GM21529 (cell line): Measurements from ENCODE around the gene SLC22A3.

Experiments used
- ATAC-seq: cut with Tn5 transposase; IDR thresholded peaks from one replicate; pipeline ENCODE4 v1.9.1; 2021; ENCODE audit not compliant: unreplicated experiment

Gene SLC22A3

GRCh38 chr6:160489091-160489490, 140.9 kb downstream of the SLC22A3 start:
- ATAC-seq, result no peak

DNA sequence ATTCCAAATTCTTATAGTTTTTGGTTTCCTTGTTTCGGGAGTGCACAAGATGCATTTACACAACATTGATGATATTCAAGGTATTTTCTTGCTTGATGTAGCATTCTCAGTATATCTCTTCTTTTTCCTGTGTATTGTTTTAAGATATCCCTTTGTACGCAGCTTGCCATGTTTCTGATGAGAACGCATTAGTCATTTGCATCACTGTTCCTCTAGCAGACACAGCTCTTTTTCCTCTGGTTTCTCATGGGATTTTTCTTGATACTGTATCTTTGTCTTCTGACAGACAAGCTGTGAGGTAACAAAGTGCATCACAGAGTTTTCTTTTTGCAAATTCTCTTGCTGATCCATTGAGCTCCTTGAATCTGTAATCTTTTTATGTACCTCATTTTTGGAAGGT, 146.4 kb downstream of the SLC22A3 start:
- no peak for ATAC-seq

DNA sequence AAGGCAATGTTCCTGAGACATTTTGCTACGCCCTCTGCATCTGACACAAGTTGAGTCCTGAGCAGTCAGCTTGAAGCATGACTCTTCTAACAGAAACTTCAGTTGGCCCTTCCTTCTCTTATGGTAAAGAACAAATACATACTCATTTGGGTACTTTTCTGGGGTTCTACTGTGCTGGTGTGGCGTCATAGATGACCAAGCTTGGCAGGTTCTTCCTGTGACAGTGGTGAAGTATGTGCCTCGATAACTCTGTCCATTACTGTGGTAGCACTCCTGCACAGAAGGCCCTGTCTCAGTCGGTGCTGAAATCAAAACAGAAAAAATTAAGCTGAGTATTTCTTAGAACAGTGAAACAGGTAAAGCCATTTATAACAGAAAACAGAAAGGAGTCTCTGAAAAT, 152.5 kb downstream of the SLC22A3 start:
- no peak for ATAC-seq
